ENCODE measurements around the gene IBA57.
"Not testable (repeated sequence)": the region's sequence is repeated elsewhere in the genome, so short reads cannot be mapped to it uniquely, and the experiment has no call there.

Gene IBA57

GRCh38 chr1:228226956-228227791 is 61.6 kb downstream of the IBA57 start:
- DNase-seq (ENCODE audit: low read depth) = no peak

GRCh38 chr1:228228147-228228546 is 62.5 kb downstream of the IBA57 start:
- DNase-seq (ENCODE audit: low read depth) = not testable (repeated sequence)

- no peak for DNase-seq (ENCODE audit: low read depth)
Measured at GRCh38 chr1:228228601-228229074, 63.0 kb downstream of the IBA57 start.

GRCh38 chr1:228231189-228231588 is 65.6 kb downstream of the IBA57 start:
- DNase-seq (ENCODE audit: low read depth) = no peak

Measured in stimulated activated CD4-positive, alpha-beta T cell treated with anti-CD3 and anti-CD28 coated beads, Interleukin-2, amount 100 ng/mL, for 4 hours (primary cell).